ENCODE results near the gene TGFBR2.

TGFBR2 gene

DNA sequence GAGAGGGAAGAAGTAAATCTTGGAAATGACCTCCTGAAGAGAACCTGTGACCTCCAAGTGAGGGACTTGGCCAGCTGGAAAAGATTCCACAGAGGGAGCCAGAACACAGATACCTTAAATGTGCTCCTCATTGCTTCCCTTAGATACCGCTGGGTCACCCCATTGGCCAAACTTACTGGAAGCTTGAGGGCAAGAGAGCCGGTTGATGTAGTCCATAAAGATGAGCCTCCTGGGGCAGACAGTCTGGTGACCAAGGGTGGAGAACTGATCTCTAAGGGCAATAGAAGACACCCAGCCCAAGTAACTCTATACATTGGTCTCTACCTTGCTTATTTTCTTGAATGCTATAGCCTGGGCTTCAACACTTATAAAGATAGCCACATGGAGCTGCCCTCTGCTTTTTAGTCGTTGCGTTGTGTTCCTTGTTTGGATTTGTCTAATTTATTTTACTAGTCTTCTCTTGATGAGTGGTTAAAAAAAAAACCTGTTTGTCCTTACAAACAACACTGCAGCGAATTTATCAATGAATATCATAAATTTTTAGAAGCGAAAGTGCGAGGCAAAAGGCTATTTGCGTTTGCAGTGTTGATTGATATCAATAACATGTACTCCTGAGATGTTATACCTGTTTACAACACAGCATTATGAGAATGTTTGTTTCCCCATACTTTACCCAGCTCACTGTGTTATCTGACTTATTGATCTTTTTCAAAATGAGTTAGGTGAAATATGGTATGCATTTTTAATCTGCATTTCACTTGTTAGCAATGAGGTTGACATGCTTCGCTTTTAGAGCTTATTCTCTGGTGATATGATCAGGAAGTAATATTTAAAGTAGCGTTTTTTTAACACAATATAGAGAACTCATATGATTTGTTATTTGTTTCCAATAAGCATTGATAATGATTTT, 31.2 kb downstream of the TGFBR2 start:
- DNase-seq (ENCODE audit: low read depth) = no peak

- DNase-seq (ENCODE audit: low read depth) = no peak
These were observed 32.4 kb downstream of the TGFBR2 start for GRCh38 chr3:30638685-30639412.

DNA sequence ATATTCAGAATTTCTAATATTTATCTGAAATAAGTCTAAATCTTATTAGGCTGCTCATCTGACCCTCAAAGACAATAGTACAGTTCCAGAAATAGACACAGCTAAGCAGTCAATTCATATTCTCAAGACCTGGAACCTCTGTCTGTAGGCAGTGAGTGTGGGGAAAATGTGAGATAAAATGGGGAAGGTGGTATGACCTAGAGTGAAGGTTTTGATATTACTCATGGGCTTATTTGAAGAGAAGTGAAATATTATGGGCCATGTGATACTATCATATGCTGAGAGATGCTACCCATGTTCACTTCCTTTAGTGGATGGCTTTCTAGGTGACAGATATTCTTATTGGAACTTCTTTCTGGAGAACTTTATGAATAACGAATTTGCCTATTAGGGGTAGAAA, 33.5 kb downstream of the TGFBR2 start:
- DNase-seq (ENCODE audit: low read depth) = no peak

DNA sequence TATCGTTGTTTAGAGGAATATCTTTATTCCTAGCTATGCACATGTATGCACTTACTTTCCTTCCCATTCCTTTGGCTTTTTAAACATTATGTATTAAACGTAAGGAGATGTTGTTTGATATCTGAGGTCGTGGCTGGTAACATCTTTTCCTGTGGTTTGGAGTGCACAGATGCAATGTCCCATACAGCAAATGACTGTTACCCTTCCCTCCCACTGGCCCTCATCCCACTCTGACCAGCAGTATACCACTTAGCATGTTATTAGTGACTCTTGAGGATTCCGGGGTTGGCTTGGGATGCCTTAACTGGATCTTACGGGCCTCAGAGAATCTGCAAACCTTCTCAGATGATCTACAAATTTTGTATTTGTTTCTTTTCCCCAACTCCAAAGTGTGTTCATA, 34.5 kb downstream of the TGFBR2 start:
- DNase-seq (ENCODE audit: low read depth) = no peak

GRCh38 chr3:30641416-30642251, 35.2 kb downstream of the TGFBR2 start:
- DNase-seq (ENCODE audit: low read depth) = no peak

DNA sequence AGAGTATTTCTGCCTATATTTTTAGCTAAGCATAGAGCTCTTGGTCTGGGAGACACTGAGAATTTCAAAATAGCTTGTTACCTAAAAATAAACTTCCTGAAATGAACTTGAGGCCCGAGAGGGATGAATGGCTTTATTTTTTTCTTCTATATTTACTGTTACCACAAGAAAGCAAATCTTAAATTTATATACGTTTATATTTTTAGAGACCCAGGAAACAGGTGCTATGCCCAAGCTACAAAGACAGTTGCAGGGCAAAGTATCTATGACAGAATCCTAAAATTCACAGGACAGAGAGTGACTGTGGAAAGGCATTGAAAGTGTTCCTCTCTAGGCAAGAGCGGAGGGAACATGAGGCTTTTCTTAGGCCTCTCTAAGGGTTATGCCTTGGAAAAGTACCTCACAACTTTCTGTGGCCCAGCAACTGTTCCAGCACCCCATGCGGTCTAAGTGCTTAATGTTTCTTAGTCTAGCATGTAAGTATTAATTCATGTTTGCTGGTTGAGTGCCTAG, 36.5 kb downstream of the TGFBR2 start:
- DNase-seq (ENCODE audit: low read depth) = no peak

DNA sequence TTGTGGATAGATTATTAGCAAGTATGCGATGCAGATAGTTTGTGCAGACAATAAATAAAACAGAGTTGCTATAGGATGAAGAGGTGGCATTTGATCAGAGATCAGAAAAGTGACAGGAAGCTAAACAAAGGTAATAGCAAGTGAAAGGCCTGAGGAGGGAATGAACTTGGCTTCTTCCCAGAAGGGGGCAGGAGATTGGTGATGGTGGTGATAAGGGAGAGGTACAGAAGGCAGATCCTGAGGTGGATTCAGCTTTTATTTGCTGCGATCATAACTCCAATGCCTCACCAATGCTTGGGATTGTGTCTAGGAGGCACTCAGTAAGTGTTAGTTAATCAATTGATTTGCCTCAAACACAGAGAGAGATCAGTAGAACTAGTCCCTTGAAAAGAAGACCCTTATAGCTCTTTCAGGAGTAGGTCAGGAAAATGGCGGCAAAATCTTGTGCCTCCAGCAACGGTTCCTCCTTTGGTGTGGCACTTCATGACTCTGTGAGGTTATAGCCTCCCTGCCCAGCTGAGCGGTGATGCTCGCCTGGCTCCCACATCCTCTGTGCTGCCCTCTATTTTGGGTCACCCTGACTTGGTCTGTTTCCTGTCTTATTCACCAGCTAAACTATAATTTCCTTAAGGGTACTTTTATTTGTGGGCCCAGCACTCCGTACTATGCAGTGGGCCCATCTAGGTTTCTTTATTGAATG, 37.5 kb downstream of the TGFBR2 start:
- no peak for DNase-seq (ENCODE audit: low read depth)

- DNase-seq (ENCODE audit: low read depth) = no peak
These were observed 38.2 kb downstream of the TGFBR2 start for GRCh38 chr3:30644615-30645014.

DNA sequence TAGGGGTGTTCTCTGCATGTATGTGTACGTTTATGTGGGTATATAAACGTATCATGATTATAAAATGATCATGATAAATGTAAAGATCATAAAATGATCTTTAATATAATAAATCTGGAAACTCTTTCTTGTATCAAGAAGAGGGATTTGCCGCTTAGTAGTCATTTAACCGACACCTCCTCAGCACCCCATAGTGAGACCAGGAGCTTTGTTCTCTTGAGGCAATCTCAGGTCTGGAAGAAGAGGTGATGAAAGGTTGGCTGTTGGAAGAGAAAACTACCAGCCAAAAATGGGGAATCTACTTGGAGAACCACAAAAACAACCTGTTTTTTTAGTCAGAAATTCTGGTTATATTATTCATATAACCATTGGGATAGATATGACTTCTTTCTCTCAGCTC, 38.7 kb downstream of the TGFBR2 start:
- no peak for DNase-seq (ENCODE audit: low read depth)

DNA sequence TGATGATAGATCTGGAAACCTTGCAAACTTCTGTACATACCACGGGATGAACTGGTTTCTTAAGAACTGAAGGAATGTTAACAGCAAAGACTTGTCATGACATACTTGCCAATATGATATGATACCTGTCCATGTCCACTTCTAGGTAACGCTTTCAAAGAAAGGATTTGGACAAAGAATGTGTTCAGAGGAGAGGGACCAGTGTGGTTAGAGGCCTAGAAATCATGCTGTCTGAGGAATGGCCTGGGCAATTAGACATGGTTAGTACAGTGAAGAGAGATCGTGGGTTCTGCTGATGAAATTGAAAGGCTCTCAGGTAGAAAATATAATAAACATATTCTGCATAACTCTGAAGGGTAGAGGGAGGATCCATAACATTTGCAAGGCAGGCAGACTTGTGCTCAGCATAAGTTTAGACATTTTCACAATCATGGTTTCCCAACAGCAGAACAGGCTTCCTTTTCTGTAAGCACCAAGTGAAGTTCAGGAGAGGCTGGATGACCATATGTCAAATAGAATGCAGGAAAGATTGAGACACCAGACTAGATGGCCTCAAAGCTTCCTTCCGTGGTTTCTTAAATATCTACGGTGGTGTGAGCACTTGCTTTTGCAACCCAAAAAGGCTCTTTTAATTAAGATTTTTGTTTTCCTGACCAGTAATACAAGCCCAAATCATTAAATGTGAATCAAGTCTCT, 39.9 kb downstream of the TGFBR2 start:
- DNase-seq (ENCODE audit: low read depth) = no peak

GRCh38 chr3:30646961-30647752, 40.8 kb downstream of the TGFBR2 start:
- no peak for DNase-seq (ENCODE audit: low read depth)

DNA sequence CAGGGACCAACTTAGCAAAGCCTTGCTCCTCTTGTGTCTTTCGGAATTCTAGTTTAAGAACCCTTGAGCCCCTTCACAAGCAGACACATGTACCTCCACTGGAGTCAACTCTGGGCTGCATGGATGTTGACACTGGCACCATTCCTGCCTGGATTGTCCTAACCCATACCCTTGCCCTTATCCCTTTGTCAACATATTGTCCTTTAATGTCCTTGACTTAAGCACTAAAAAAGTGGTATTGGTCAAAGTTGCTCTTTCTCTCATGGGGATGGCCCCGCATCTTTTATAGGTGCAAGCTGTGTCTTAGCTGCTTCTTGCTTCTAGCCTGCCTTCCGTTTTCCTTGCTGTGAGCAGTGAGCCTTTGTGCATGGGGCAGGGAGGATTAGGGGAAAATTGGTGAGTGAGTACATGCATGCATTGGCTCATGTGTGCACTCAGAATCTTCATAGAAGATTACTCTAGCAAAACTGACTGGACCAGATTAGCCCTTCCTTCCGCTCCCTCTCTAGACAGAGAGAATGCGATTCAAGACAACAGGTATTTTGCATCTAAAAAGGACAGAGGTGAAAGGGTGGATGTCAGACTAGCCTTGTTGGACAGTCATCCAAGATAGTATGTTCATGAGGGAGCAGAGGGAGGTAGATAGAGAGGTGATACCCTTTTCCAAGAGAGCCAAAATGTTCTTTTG, 42.4 kb downstream of the TGFBR2 start:
- no peak for DNase-seq (ENCODE audit: low read depth)

DNA sequence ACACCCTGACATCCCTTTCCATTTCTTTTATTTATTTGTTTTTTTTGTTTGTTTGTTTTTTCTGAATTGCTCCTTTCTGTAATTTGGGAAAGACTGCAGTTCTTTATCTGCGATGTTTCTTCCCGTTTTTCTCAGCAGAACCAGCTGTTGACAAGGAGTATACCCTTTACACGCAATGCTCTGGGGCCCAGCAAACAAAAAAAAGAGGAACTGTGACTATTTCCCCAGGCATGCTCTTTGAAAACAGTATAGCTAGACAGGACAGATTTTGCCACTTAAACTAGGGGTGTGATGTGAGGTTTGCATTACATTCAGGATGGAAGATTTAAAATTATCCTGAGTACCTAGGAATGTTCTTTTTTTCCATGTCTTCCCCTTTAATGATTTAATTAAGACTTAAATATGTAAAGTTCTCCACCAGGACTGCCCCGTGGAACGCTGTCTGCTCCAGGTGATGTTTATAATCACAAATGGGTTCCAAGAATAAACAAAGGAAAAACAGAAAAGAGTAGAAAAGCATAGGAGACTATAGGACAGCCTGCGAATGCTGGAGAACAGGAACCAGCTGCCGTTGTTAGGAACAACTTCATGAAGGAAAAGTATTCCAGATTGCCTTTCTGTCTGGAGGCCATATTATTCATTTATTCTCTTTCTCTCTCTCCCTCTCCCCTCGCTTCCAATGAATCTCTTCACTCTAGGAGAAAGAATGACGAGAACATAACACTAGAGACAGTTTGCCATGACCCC, 43.3 kb downstream of the TGFBR2 start:
- DNase-seq (ENCODE audit: low read depth) = no peak

DNA sequence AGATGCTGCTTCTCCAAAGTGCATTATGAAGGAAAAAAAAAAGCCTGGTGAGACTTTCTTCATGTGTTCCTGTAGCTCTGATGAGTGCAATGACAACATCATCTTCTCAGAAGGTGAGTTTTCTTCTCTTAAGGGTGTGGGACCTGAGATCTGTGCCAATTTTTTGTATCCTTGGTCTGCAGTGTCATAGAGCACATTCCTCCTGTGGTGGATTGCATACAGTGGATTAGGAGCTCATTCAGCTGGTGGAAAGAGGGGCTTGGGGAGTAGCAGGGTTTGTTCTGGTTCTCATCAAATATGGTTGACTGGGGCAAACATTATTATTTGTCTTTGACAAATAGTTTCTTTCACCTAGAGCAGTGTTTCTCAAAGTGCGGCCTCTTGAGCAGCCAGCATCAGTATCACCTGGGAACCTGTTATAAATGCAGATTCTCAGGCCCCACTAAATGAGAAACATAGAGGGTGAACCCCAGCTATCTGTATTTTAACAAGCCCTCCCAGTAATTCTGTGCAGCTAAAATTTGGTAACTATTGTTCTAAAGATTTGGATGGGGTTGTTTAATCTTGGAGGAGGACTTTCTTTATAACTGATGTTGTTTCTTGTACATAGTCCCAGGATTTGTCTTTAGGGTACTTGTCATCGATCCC, 44.1 kb downstream of the TGFBR2 start:
- no peak for DNase-seq (ENCODE audit: low read depth)

- DNase-seq (ENCODE audit: low read depth) = no peak
These were observed 47.9 kb downstream of the TGFBR2 start for GRCh38 chr3:30654269-30654668.

DNA sequence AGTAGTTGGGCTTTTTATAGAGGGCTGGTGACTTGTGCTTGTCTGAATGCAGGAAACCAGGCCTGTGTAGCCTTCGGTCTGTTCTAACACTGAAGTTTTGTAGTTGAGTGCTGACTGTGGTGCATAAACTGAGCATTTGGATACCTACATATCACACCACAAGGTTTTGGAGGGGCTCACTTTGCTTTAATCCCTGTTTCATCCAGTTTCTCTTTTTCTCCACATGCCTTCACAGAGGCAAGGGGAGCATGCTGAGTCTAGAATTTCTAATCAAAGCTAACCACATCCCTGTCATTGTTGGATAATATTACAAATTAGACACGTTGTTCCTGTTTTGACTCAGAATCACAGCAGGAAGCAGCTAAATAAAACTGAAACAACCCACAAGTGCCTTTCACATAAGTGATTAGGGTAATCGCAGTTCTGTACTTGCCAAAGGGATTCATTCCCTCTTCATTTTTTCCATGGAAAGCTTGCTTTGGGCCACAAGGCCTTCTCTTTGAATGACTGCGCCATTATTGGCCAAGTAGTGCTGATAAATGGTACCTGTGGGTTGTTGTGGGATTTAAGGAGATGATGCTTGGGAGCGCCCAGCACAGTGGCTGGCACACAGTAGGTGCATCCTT, 48.9 kb downstream of the TGFBR2 start:
- DNase-seq (ENCODE audit: low read depth) = no peak

- no peak for DNase-seq (ENCODE audit: low read depth)
These were observed 50.3 kb downstream of the TGFBR2 start for GRCh38 chr3:30656624-30657141.

DNA sequence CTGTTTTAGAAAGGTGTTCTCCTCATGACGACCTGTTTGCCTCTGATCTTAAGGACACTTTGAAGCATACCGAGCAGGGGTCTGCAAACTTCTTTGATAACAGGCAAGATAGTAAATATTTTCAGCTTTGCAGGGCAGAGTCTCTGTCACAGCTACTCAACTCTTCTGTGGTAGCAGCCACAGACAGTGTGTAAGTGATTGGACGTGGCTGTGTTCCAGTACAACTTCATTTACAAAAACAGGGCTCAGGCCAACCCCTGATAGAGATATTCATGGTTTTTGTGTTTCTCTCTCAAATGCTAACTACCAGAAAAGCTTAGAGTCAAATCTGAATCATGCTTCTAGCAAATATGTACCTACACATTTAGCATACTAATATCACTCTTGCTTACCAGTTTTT, 51.5 kb downstream of the TGFBR2 start:
- DNase-seq (ENCODE audit: low read depth) = no peak
